Stimulated activated naive CD8-positive, alpha-beta T cell treated with anti-CD3 and anti-CD28 coated beads, Interleukin-15, Interleukin-2, amounts not matched to agents 100 U/mL and 50 U/mL, for 24 hours (primary cell): Measurements from ENCODE around the gene IL2RA.

Experiments used
- ATAC-seq: fragments of 150-1000 bp; cut with Tn5 transposase; one replicate; pipeline ENCODE4 v1.10.0; 2021
- DNase-seq: peaks from one replicate; pipeline ENCODE4 v3.0.0; 2021

Gene IL2RA

DNA sequence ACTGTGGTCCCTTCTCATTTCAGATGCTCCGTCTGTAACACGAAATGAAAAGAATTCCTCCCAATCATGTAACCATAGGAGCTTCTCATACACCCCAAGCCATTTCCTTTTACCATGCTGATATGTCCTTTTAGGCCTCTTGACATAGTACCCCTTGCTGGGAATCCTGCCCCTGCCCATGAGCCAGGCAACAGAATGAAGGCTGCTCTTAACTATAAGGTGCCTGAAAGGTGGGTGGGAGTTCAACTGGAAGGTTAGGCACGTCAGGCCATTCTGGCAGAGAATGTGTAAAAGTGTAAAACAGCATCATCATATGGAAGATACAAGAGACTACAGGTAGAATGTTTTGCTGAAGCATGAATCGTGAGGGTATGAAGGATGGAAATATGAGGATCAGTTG lies 22.5 kb downstream of the IL2RA start:
- no peak for DNase-seq
- ATAC-seq: no peak

DNA sequence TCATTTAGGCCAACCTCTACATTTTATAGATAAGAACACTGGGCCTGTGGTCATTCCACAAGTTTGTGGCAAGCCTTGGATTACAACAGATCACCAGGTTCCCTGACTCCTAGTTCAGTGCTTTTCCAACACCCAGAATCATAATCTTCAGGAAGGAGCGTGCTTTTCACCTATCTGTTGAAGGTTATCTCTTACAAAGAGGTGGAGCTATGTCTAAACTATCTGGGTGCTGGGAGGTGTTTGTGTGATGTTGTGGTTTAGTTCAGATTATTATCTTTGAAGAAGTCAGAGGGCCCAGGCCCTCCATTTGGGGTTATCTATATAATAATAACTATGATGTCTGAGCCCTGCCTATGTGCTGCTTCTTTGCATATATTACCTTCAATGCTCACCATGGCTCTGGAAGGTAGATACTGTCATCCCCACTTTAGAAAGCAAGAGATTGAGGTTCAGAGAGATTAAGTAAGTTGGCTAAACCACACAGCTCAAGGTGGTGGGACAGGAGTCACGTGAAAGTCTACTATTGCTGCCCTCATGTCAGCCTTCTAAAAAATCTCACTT lies 24.0 kb downstream of the IL2RA start:
- no peak for DNase-seq

DNA sequence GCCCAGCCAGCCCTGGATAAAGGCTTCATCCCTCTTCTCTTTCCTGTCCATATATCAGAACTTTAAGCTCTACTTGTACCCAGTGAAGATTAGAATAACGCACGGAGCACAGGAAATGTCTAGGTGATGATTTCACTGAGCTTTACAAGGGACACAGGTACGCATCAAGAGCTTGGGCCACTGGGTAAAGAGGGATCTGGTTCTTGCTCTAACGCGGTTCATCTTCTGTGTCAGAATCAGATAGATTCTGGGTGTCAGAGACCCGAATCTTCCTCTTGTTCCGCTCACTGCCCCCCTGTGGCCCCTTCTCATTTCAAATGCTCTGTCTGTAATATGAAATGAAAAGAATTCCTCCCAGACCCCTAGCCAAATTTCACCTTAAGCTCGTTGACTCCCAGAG lies 24.7 kb downstream of the IL2RA start:
- no peak for DNase-seq
- no peak for ATAC-seq

More for the DNA sequence above, 24.0 kb downstream of the IL2RA start:
- peak; percentile 44 for ATAC-seq

DNA sequence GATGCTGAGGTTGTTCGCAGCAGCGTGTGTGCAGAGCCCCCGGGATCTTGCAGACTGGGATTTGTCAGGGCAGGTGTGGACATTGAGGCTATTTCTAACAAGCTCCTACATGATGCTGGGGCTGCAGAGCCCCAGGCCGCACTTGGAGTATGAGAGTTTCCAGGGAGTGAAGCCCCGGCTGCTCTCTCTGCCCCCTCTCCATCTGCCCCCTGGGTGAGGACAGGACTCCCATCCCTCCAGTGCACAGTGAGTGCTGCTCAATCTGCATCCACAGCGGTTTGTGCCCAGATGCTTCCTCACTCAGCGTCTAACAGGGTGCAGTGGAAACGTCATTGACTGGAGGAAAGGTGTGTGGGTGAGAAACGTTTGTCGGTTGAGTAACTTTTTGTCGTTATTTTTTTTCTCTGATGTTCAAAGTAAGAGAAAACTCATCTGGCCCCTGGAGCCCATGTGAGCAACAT lies 25.3 kb downstream of the IL2RA start:
- peak; percentile 12 for ATAC-seq
- DNase-seq: no peak

DNA sequence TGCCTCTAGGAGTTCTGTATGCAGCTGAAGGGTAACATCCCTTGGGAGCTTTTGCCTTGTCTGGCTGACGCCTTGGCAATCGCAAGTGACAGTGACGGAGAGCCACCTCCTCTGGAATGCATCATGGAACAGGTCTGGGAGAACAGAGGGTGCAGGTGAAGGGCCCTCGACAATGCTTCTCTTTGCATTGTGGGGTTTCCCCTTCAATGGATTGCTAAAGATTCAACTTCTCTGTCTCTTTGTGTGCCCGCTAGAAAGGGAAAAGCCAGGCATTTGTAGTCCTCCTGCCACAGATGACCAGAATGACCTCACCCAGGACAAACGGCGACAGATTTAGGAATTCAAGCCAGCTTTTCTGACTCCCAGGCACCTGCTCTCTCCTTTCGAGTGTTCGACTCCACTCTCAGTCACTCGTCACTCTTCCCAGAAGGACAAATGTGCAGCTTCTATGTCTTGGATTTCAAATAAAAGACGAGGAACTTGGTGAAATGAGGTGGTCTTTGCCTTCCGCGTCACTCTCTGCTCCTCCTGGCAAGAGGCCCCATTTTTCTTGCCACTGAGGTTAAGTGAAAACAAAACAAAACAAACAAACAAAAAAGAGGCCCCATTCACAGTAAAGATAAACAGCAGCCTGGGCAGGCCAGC lies 26.1 kb downstream of the IL2RA start:
- ATAC-seq: no peak
- no peak for DNase-seq

DNA sequence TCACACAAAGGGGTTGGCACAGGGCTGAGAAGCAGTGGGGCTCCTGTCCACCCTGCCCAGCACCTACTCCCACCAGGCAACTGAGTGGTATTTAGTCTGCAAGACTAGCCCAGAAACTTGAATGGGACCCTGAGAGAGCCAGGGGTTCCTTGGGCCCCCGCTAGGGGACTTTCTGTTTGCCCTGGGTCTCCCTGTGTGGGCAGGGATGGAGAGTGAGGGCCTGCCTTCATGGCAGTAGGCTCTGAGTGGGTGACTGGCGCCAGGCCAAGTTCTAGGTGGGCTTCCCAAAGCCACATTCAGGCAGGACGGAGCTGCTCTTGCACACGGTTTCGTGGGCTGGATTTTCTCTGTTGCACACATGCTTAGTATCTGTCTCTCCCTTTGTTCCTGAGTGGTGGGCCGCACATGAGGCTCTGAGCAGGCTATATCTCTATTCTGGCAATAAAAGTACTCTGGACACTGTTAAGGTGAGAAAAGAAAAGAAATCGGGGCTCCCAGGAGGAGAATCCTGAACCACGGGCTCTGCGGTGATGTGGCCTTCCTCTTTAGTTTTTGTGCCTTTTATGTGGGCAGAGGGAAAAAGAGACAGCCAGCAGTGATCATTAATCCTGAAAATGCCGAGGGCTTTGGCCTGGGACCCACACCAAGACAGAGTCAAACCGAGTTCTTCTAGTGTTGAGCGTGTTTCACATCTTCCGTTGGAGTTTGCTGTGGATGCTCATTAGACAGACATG lies 26.9 kb downstream of the IL2RA start:
- ATAC-seq: peak; percentile 15
- DNase-seq: no peak

DNA sequence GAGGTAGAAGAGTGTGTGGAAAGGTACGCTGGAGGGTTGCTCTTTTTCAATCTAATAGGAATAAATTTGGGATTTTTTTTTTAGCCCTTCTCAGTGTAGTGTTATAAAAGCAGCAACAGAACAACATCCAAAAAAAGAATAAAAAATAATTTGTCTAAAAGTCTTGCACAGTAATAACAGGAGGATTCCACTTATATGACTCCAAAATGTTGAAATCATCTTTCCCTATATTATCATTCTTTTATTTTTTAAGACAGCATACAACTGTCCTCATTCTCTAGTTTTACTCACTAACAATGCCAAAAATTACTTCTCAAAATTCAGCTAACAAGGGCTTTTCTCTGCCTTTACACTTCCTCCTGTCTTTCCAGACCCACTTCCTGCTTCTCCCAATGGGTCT lies 27.8 kb downstream of the IL2RA start:
- DNase-seq (no peak), ATAC-seq (no peak)

DNA sequence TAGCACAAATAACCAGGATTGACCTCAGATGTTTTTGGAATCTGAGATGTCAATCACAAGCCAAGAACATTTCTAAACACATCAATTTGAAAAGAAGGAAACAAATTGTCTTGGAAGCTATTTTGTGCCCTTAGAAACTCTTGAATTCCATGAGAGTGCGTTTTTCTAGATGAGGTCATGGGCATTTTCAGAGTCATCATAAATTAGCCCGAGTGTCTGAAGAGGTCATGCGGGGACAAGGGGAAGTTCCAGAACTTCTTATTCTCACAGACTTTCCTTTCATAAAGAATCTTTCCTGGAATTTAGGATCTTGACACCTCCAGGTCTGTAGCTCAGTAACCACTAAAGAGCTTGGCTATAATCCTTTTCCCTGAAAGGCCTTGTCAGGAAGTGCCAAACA lies 28.2 kb downstream of the IL2RA start:
- no peak for ATAC-seq

DNA sequence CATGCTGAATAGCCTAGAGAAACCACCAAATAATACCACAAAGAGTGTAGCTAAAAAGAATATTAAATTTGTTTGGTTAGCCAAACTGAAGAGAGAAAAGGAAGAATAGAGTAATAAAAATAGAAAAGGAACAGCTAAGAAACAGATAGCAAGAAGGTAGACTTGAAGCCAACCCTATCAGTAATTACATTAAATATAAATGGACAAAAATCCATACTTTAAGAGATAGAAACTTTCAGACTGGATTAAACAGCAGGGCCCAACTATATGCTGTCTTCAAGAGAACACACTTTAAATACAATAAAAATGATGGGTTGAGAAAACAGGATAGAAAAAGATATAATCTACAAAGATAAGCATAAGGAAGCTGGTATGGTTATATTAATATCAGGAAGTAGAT lies 31.2 kb downstream of the IL2RA start:
- no peak for DNase-seq
- no peak for ATAC-seq

More for the DNA sequence above, 28.2 kb downstream of the IL2RA start:
- no peak for DNase-seq

DNA sequence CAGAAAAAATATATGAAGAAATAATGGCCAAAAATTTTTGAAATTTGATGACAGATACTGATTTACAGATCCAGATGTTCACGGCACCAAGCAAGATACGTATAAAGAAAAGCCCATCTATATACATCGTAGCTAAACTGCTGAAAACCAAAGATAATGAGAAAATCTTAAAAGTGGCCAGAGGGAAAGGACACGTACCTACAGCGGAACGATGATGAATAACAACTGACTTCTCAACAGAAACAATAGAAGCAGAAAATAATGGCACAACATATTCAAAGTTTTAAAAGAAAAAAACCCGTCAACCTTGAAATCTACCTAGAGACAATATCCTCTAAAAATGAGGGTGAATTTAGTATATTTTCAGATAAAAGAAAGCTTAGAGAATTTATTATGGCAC lies 31.9 kb downstream of the IL2RA start:
- DNase-seq (no peak), ATAC-seq (no peak)

DNA sequence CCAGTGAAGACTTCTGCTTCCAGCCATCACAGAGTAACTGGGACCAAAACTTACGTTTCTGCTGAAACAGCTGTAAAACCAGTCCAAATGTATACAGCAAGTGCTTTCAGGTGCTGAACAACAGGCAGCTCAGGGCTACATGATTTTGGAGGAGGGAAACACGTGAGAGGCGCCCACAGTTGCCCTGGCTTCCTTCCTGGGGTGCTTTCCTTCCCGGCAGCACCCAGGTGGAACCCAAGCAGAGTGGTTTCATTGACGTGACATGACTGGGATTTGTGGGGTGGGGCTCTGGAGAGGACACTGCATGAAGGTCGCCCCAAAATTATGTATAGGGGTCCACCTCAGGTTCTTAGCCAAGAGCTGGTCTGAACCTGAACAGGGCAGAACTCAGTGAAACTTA lies 34.2 kb downstream of the IL2RA start:
- DNase-seq (no peak), ATAC-seq (no peak)

DNA sequence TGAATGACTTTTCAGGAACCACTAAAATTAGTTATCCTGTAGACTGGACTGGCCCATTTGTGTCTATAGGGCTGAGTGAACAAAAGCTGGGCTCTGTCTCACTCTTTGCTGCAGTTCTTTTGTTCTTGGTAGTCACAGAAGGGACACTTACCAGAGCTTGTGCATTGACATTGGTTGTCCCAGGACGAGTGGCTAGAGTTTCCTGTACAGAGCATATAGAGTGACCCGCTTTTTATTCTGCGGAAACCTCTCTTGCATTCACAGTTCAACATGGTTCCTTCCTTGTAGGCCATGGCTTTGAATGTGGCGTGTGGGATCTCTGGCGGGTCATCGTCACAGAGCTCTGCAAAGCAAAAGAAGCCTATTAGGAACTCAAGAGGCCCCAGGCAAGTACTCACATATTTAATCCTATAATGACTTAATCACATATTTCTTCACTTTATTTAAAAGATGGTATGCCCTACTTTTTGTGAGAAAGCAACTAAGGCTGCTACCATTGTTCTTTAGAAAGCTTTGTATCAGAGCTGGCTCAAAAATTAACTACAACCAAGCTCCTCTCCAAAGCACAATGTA lies 36.4 kb downstream of the IL2RA start:
- no peak for ATAC-seq
- DNase-seq: no peak

DNA sequence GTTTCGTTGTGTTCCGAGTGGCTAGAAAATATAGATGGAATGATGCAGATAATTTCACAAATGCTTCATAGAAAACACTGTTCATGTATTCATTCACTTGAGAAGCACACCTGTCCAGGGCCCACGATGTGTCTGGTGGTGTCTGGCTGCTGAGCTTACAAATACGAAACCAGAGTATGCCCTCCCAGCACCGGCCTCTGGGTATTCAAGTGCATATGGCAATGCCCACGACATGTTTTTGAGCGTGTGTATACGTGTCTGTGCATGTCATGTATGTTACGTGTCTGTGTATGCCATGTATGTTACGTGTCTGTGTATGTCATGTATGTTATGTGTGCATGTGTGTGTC lies 37.9 kb downstream of the IL2RA start:
- DNase-seq (no peak), ATAC-seq (no peak)

DNA sequence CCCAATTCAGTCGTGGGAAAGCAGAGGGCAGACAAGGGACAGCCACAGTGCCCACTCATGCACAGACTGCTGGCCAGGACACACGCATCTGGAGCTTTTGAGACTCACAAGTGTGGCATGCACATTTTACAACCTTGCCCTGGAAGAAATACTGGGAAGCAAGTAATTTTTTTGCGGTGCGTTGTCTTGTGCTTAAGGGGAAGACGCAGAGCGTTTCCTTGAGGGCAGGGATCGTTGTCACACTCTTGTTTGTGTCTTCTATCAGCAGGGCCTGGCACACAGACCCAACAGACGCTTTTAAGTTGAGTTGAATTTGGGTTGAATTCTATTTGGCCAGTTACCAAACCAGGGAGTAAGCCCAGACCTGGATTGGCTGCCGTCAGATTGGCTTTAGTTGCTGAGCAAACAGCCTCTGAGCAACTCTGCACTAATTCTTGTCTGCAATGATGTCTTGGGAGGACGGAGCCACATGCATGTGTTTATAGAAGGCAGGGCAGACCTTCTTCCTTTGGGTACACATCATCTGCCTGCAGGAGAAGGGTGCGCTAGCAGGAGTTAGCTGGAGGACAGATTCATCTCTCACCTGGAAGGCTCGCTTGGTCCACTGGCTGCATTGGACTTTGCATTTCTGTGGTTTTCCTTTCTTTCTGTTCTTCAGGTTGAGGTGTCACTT lies 38.4 kb downstream of the IL2RA start:
- DNase-seq (no peak), ATAC-seq (no peak)

DNA sequence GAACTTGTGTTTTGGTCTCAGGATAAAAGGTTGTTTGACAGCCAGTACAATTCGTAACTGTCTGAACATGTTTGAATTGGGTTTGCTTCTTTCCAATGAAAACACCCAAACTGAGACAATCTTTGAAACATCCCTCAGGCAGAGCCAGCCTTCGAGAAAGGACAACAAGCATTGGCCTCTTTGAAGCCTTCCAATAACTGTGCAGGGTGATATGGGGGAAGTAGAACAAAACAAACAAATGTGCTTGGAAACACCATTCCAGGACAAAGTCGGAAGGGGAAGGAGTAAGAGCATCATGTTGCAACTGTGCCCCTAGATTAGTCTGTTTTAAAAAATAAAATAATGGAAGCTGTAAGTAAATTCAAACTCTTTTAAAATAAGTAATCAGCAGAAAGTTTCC lies 39.5 kb downstream of the IL2RA start:
- DNase-seq (no peak), ATAC-seq (no peak)

DNA sequence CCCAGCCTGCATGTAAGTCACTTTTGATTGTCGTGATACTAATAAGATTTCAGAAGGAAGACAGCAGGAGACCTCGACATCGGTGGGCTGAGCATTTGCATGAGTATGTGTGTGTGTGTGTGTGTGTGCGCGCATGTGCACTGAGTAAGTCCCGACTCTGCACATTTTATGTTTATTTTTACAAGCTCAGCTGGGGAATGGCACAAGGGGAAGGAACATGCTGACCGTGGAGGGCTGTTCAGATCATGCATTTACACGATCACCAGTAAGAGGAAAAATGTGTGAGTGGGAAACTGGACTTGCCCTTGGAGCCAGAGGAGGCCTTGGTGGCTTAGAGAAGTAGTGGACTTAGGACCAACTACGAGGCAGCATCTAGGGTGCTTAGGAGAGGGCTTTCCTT lies 41.3 kb downstream of the IL2RA start:
- ATAC-seq: no peak

DNA sequence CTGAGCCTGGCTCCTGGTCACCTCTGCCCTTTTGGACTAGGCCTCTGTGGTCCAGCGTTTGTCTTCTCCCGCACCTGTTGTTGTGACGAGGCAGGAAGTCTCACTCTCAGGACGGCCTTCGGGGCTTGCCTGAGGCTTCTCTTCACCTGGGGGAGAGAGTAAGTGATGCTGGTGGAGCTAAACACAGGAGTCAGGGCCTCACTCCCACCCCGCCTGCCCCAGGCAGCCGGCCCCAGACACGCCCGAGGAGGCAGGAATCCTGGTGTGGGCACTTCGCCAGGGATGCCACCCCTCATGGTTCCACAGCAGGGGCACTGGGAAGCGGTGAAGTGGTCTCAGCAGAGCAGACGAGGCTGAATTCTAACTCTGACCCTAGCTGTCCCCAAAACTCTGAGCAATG lies 42.4 kb downstream of the IL2RA start:
- ATAC-seq (no peak), DNase-seq (no peak)

More for the DNA sequence above, 41.3 kb downstream of the IL2RA start:
- DNase-seq: no peak

DNA sequence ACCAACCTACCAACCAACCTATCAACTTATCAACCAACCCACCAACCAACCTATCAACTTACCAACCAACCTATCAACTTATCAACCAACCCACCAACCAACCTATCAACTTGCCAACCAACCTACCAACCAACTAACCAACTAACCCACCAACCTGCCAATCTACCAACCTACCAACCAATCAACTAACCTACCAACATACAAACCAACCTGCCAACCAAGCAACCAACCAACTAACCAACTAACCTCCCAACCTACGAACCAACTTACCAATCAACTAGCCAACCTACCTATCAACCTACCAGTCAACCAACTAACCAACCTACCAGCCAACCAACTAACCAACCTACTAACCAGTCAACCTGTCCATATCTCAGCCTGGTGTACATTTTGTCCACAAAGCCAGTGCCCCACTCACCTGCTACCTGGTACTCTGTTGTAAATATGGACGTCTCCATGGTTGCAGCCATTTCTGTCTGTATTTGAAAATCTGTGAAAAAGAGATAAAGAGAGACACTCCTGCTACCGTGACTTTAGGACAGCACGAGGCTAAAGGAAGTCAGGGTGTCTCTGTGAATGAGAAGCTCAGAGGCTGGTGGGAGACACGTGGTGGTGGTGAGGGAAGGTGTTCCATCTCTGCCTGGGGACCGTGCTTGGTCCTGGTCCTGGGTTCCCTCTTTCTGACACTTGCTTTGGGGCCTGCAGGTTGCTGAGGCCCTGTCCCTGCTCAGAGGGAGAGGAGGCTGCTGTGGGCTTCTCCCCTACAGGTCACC lies 43.0 kb downstream of the IL2RA start:
- DNase-seq (no peak), ATAC-seq (no peak)

DNA sequence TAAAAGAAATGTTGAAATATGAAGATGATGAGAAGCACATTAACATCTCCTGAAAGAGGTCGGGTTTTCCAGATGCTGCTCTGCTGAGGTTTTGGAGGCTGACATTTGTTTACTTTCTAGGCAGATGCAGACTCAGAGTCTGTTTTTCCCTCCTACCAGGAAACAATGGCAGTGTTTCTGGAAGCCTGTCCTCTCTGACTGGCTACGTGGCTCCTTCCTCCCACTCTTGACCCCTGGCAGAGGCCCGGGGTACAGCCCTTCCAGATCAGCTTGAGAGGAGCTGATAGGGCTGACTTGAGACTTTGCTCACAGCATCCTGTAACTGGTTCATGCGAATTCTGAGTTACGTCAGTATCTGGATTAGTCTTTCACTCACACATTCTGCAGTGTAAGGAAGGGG lies 43.7 kb downstream of the IL2RA start:
- DNase-seq (no peak), ATAC-seq (no peak)

DNA sequence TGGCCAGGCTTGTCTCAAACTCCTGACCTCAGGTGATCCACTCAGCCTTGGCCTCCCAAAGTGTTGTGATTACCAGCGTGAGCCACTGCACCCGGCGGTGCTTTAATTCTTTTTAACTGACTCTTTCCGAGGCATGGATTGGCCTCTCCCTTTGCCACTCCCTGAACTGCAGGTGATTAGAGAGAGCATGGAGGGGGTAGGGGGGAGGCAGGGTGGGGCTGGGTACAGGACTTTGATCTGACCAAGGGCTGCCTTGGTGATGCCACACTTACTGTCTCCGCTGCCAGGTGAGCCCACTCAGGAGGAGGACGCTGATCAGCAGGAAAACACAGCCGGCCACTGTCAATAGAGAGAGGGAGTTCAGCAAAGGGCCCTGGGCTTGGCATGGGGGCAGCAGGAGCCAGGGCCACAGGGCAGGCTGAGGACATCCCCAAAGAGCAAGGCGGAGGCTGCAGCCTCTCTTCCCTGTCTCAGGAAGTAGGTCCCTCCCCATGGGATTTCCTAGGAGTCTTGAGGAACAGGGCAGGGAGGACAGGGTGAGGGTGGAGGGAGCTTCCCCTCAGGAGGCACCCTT lies 44.3 kb downstream of the IL2RA start:
- DNase-seq: no peak
- ATAC-seq: no peak

DNA sequence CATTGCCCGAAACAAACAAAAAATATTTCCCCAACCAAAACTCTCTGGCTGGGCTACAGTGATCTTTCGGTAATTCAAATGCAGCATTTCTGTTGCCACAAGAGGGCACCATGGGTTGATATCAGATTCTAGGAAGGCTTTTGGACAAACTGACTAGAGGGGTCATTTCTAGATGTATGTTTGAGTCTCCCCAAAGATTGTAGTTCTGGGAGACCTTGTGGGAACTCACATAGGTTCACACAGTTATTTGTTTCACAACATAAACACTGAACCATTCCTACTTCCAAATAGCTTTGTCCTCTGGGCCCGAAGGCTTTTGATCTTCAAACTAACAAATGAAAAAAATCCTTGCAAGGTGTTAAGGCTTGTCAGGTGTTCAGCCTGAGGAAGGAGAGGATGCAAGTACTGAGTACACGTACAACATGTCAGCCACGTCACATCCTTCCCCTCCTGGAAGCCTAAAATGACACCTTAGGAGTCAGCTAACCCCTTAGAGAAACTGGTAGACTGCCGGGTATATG lies 47.9 kb downstream of the IL2RA start:
- DNase-seq: peak; percentile 55
- ATAC-seq: peak; percentile 57
